RWPE1 (cell line): Measurements from ENCODE around the gene TMEM266.

Experiments used
- CTCF ChIA-PET: fragments of 350-600 bp; sonication (Branson Sonifier 250); formaldehyde crosslinking; extraction: SDS; loops from one replicate; lab custom pipeline; 2021; lab: Yijun Ruan, JAX
- POLR2A ChIA-PET: fragments of 400-600 bp; formaldehyde crosslinking; extraction: SDS; loops from one replicate; lab custom pipeline; 2020; ENCODE audit warnings: antibody characterized with exemption; ENCODE audit not compliant: low non-redundant PET; lab: Yijun Ruan, JAX
- DNase-seq: peaks from one replicate; pipeline ENCODE4 v3.0.0; 2012; ENCODE audit warnings: low spot score
- H3K27ac ChIP-seq: fragments of 450-650 bp; 2 replicates; pipeline ENCODE4 v1.5.1; 2017
- TF ChIP-seq, protein P1 (sequence below): fragments of 450-650 bp; conservative IDR thresholded peaks from 2 replicates; pipeline ENCODE4 v1.5.1; 2017; ENCODE audit warnings: low read depth, mild to moderate bottlenecking

Gene TMEM266

GRCh38 chr15:76192715-76193114 lies 132.9 kb downstream of the TMEM266 start:
- ChIA-PET POLR2A (no interaction called here), CTCF (interaction anchor here (0.8 to 1.0 kb wide), 2 partner anchors 10 to 55 kb away, joined by 3 read pairs; no protein-coding TSS in a partner anchor)
- DNase-seq = no peak
- TF ChIP-seq, protein P1, sequence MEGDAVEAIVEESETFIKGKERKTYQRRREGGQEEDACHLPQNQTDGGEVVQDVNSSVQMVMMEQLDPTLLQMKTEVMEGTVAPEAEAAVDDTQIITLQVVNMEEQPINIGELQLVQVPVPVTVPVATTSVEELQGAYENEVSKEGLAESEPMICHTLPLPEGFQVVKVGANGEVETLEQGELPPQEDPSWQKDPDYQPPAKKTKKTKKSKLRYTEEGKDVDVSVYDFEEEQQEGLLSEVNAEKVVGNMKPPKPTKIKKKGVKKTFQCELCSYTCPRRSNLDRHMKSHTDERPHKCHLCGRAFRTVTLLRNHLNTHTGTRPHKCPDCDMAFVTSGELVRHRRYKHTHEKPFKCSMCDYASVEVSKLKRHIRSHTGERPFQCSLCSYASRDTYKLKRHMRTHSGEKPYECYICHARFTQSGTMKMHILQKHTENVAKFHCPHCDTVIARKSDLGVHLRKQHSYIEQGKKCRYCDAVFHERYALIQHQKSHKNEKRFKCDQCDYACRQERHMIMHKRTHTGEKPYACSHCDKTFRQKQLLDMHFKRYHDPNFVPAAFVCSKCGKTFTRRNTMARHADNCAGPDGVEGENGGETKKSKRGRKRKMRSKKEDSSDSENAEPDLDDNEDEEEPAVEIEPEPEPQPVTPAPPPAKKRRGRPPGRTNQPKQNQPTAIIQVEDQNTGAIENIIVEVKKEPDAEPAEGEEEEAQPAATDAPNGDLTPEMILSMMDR = no peak
- peak overlapping the region; percentile 49 for H3K27ac ChIP-seq

DNA sequence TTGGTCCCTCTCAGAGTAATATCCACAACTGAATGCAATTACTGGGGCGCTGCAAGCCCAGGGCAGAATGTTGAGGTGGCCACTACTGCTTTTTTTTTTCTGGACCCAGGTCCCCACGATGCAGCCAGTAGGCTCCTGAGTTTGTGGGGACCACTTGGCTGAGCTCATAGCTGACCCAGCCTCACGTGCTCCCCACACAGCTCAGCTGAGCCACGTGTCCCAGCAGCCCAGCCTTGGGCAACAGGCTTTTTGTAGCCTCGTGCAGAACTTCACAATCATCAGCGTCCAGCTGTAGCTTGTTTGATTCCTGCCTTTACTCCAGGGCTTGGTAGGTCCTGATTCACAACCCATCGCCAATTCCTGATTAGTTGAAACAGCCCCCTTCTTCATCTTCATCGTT lies 134.1 kb downstream of the TMEM266 start:
- CTCF ChIA-PET = interaction anchor here (0.5 to 0.6 kb wide), 2 partner anchors 92 to 123 kb away, joined by 4 to 5 read pairs; no protein-coding TSS in a partner anchor
- POLR2A ChIA-PET = no interaction called here
- no peak for DNase-seq
- TF ChIP-seq, protein P1 = no peak
- H3K27ac ChIP-seq = peak overlapping the region; percentile 99

DNA sequence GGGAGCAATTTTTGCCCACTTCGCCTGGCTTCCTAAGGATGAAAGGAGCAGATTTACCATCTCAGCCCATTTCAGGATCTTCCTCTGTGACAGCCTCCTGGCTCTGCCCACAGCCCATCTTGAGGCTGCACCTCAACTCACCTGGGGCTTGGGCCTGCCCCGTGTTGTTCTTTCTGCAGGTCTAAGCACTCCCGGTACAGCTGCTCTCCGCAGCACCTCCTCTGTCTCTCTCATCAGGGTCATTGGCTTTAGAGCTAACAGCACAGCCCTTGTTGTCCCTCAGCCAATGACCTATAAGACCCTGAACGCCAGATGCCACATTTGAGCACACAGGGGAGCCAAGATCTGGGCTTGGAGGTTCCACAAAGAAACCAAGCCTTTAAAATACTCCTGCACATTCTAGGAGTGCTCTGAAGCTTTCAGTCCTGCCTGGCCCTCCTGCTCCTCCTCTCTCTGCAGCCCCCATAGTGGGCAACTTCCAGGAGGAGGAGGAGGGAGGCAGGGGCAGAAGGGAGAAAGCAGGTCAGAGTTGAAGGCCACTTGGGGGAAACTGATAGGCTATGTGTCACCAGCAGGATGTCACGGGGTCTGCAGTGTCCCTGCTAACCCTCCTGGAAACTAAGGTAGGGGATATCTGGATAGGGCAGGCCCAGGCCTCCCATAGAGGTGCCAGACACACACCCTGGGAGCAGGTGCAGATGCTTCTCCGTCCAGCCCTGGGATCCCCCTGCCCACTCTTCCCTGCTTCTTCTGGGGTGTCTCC lies 135.9 kb downstream of the TMEM266 start:
- POLR2A ChIA-PET = no interaction called here
- TF ChIP-seq, protein P1 = no peak
- DNase-seq = no peak
- CTCF ChIA-PET = interaction anchor here (0.7 kb wide), 1 partner anchor 139 kb away, joined by 4 read pairs; no protein-coding TSS in a partner anchor
- peak overlapping the region; percentile 99 for H3K27ac ChIP-seq

- CTCF ChIA-PET = interaction anchor here (0.7 kb wide), 2 partner anchors 37 to 140 kb away, joined by 3 to 4 read pairs; no protein-coding TSS in a partner anchor
- H3K27ac ChIP-seq = peak overlapping the region; percentile 99
- TF ChIP-seq, protein P1 = no peak
- POLR2A ChIA-PET = interaction anchor here (0.6 kb wide), 1 partner anchor 450 kb away, joined by 3 read pairs; no protein-coding TSS in a partner anchor
- peak; percentile 95 for DNase-seq
These were observed 136.8 kb downstream of the TMEM266 start for GRCh38 chr15:76196269-76197231.

- CTCF ChIA-PET = no interaction called here
- POLR2A ChIA-PET = no interaction called here
- DNase-seq = peak; percentile 85
- TF ChIP-seq, protein P1 = no peak
- H3K27ac ChIP-seq = peak overlapping the region; percentile 99
These were observed 138.1 kb downstream of the TMEM266 start for GRCh38 chr15:76197703-76198455.
